Activated naive CD4-positive, alpha-beta T cell treated with anti-CD3 and anti-CD28 coated beads for 36 hours (primary cell): ENCODE data around the gene GPR157. TPM values are rescaled to one million over a fixed set of nuclear protein-coding genes. Genes with fewer than 3 reads are reported as not detected.

Experiments used
- CTCF ChIA-PET: fragments of 350-600 bp; sonication (Branson Sonifier 250); formaldehyde crosslinking; loops from one replicate; lab custom pipeline; 2021; ENCODE audit warnings: antibody characterized with exemption; lab: Charles Lee
- DNase-seq: peaks from one replicate; pipeline ENCODE4 v3.0.0-alpha.2; 2020
- H3K27ac Mint-ChIP-seq: one replicate; pipeline ENCODE4 v1.8.0; 2021; ENCODE audit warnings: mild to moderate bottlenecking, mixed read lengths
- H3K27me3 Mint-ChIP-seq: one replicate; pipeline ENCODE4 v1.8.0; 2021; ENCODE audit warnings: low read depth, mixed read lengths
- H3K36me3 Mint-ChIP-seq: one replicate; pipeline ENCODE4 v1.8.0; 2021; ENCODE audit warnings: low read depth, mixed read lengths
- H3K4me1 Mint-ChIP-seq: one replicate; pipeline ENCODE4 v1.8.0; 2021; ENCODE audit warnings: low read depth, mixed read lengths
- H3K4me3 Mint-ChIP-seq: one replicate; pipeline ENCODE4 v1.8.0; 2021; ENCODE audit warnings: mild to moderate bottlenecking, moderate library complexity, mixed read lengths
- H3K9me3 Mint-ChIP-seq: one replicate; pipeline ENCODE4 v1.8.0; 2021; ENCODE audit warnings: mixed read lengths
- intact Hi-C: fragments of 100-400 bp; cut with micrococcal nuclease; formaldehyde crosslinking; loops from one replicate; pipeline ENCODE4 v1.15.1; 2023
- total RNA-seq, 2 experiments: library from RNA; stranded (reverse); gene quantifications; one replicate each; pipeline ENCODE4 v1.2.3, GENCODE V29; 2021

The GPR157 gene, protein sequence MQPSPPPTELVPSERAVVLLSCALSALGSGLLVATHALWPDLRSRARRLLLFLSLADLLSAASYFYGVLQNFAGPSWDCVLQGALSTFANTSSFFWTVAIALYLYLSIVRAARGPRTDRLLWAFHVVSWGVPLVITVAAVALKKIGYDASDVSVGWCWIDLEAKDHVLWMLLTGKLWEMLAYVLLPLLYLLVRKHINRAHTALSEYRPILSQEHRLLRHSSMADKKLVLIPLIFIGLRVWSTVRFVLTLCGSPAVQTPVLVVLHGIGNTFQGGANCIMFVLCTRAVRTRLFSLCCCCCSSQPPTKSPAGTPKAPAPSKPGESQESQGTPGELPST
- total RNA-seq = 1 to 10 TPM in 1 of 2 experiments, under 1 TPM in 1; 0.94 to 2.3 TPM

DNA sequence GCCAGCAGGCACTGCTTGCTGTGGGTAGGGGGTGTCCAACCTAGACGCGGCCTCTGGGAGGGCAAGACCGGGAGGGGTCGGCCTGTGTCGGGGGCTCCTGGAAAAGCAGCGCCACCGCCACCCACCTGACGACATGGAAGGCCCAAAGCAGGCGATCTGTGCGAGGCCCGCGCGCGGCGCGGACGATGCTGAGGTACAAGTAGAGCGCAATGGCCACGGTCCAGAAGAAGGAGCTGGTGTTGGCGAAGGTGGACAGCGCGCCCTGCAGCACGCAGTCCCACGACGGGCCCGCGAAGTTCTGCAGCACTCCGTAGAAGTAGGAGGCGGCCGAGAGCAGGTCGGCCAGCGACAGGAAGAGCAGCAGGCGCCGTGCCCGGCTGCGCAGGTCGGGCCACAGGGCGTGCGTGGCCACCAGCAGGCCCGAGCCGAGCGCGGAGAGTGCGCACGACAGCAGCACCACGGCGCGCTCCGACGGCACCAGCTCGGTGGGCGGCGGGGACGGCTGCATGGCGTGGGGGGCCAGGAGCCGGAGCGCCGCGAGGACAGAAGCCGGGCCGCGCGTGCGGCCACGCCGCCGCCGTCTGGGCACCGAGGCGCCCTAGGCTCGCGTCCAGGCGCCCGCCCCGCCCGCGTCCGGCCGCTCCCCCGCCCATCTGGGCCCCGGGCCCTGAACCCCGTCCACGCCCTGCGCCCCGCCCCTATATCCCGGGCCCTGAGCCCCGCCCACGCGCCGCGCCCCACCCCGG lies at the start of gene GPR157:
TSS of gene GPR157 (minus strand) at position 583 of the 746 bp plus-strand sequence. CDS start at position 508, 75 bp downstream.
- CTCF ChIA-PET = interaction anchor here (0.8 to 1.5 kb wide), 2 partner anchors 14 to 125 kb away, joined by 3 to 5 read pairs; no protein-coding TSS in a partner anchor
- H3K4me1 Mint-ChIP-seq = peaks cover 34% of the 10 kb centered on the region
- H3K9me3 Mint-ChIP-seq = no peaks in the 10 kb centered on the region
- peak; percentile 84 for DNase-seq
- no peaks in the 10 kb centered on the region for H3K27me3 Mint-ChIP-seq
- peak within 1 kb of the TSS; percentile 91 for H3K4me3 Mint-ChIP-seq
- H3K27ac Mint-ChIP-seq = no peak within 1 kb of the TSS
- intact Hi-C loops = loop anchor here (1.0 to 10.0 kb wide), 3 partner anchors 54 to 314 kb away; partner anchors contain the start of genes ENO1 and RERE
- H3K36me3 Mint-ChIP-seq = no peaks in the 10 kb centered on the region

DNA sequence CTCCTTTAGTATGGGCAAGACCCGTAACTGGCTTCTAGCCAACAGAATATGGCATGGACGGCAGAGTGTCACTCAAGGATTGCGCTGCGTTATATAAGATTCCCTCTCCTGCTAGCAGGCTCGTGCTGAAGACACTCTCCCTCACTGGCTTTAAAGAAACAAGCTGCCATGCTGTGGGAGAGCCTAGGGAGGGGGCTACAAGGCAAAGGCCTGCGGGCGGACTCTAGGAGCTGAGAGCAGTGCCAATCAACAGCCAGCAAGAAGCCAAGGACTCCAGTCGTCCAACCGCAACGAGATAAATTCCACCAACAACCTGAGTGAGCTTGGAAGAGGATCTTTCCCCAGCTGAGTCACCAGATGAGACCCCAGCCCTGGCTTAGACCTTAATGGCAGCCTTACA lies 45.9 kb upstream of the GPR157 start:
- CTCF ChIA-PET = no interaction called here
- Mint-ChIP-seq H3K4me3 (no peak overlapping the region), H3K36me3 (peaks cover 3% of the 10 kb centered on the region), H3K9me3 (no peaks in the 10 kb centered on the region), H3K27ac (no peak overlapping the region), H3K4me1 (no peaks in the 10 kb centered on the region), H3K27me3 (peaks cover 9% of the 10 kb centered on the region)
- no peak for DNase-seq
- intact Hi-C loops = no loop called here

DNA sequence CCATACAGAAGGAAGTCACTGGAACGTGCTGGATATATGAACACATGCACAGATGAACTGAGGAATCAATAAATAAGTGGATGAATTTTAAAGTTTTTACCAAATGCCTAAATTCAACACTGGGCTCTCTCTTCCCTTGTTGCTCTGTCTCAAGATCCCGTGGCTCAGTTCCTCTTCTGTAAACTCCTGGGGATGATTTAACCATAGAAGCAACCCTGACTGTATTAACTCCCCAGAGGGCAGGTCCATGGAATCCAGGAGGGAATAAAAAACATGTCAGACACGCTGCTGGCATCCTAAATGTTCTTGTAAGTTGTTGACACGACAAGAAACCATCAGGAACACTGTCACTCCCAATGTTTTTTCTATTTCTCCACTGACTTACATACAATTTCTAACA lies 45.3 kb upstream of the GPR157 start:
- H3K36me3 Mint-ChIP-seq = peaks cover 3% of the 10 kb centered on the region
- no peak overlapping the region for H3K4me3 Mint-ChIP-seq
- H3K27me3 Mint-ChIP-seq = peaks cover 9% of the 10 kb centered on the region
- DNase-seq = no peak
- H3K27ac Mint-ChIP-seq = no peak overlapping the region
- no peaks in the 10 kb centered on the region for H3K9me3 Mint-ChIP-seq
- H3K4me1 Mint-ChIP-seq = no peaks in the 10 kb centered on the region
- CTCF ChIA-PET = no interaction called here
- intact Hi-C loops = no loop called here

DNA sequence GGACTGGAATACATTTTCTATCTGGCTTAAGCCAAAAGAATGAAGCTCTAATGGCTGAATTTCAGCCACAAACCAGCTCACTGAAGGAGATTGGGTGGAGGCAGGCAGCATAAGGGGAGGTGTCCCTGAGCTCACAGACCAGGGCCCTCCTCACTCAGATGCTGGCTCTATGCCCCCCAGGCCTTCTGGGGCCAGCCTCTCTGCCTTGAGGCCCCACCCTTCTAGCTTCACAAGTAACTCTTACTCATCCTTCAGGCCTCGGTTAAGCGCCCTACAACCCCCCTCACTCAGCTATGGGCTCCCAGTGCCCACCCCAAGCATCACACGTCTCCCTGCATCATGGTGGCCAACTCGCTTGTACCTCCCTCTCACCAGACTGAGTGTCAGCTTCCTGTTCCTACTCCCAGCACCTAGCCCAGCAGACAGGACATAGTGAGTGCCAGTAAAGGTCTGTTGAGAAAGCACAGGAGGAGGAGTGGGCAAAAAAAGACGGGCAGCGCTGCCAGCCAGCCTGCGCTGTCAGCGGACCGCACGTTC lies 40.8 kb upstream of the GPR157 start:
- DNase-seq = no peak
- H3K9me3 Mint-ChIP-seq = no peaks in the 10 kb centered on the region
- intact Hi-C loops = no loop called here
- no peak overlapping the region for H3K27ac Mint-ChIP-seq
- no peak overlapping the region for H3K4me3 Mint-ChIP-seq
- no peaks in the 10 kb centered on the region for H3K27me3 Mint-ChIP-seq
- H3K4me1 Mint-ChIP-seq = peaks cover 3% of the 10 kb centered on the region
- CTCF ChIA-PET = interaction anchor here (0.9 kb wide), 1 partner anchor 10 kb away, joined by 4 read pairs; no protein-coding TSS in a partner anchor
- no peaks in the 10 kb centered on the region for H3K36me3 Mint-ChIP-seq

DNA sequence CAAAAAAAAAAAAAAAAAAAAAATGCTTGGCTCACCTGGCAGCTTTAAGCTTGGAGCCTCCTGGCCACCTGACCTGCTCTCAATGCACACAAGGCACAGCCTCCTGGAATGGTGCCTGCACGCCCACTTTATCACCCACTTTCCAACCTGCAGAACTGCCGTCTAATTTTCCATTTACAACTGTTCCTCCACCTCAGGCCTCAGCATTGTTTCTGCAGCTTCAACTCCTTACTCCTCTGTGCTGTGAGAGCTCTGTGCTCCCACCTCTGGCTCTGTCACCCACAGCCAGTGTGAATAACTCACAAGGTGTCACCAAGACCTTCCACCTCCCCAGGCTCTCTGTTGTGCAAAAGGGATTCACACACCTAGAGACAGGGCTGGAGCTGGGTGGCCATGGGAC lies 38.7 kb upstream of the GPR157 start:
- H3K27ac Mint-ChIP-seq = no peak overlapping the region
- DNase-seq = no peak
- peaks cover 14% of the 10 kb centered on the region for H3K4me1 Mint-ChIP-seq
- CTCF ChIA-PET = interaction anchor here (0.7 kb wide), 1 partner anchor 57 kb away, joined by 3 read pairs; no protein-coding TSS in a partner anchor
- no peaks in the 10 kb centered on the region for H3K27me3 Mint-ChIP-seq
- no peaks in the 10 kb centered on the region for H3K9me3 Mint-ChIP-seq
- intact Hi-C loops = no loop called here
- no peaks in the 10 kb centered on the region for H3K36me3 Mint-ChIP-seq
- no peak overlapping the region for H3K4me3 Mint-ChIP-seq

DNA sequence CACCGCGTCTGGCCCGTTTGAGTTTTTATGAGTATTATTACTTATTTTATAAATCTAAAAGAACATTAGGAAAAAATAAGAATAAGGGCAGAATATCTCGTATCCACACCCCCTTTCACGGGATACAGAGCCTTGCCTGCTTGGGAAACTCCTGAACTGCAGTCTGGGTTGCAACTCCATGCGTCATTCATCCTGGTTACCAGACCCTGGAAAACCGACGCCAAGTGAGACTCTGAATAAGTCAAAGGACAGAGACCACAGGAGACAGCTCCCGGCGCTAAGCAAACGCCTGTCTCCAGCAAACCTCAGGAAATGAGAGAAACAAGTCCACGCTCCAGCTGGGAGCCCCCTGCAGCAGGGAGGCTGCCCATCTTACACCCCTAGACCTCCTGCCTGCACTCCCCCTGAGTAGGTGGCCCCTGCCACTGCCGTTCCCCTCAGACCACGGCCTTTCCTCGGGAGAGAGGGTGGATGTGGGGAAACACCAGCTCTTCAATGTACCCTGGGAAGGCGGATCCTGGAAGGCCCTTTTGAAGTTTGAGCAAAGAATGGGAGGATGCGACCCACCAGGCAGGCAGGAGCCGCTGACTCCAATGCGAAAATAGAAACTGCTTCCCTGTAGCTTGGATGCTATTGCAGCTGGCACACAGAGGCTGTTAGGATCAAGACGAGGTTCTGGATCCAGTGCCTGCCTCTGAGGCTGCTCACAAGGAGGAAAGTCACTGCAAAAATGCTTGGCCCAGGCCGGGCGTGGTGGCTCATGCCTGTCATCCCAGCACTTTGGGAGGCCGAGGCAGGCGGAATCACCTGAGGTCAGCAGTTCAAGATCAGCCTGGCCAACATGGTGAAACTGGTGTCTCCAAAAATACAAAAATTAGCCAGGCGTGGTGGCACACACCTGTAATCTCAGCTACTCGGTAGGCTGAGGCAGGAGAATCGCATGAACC lies 37.7 kb upstream of the GPR157 start:
- H3K4me3 Mint-ChIP-seq = no peak overlapping the region
- H3K27me3 Mint-ChIP-seq = no peaks in the 10 kb centered on the region
- peaks cover 14% of the 10 kb centered on the region for H3K4me1 Mint-ChIP-seq
- H3K36me3 Mint-ChIP-seq = no peaks in the 10 kb centered on the region
- intact Hi-C loops = no loop called here
- CTCF ChIA-PET = no interaction called here
- H3K9me3 Mint-ChIP-seq = no peaks in the 10 kb centered on the region
- no peak for DNase-seq
- no peak overlapping the region for H3K27ac Mint-ChIP-seq

DNA sequence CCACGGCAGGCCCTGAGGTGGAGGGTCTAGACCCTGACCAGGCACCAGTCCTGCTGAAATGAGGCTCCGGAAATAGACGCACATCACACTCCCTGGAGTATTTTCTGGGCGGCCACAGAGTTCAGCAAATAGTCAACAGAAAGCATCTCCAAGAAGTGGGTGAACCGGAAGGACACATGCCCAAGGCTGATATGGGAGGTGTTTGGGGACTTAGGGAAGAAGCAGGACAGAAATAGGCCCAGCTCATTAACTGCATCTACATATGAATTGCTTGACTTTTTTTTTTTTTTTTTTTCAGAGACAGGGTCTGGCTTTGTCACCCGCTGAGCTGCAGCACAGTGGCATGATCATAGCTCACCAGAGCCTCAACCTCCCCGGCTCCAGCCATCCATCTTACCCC lies 36.5 kb upstream of the GPR157 start:
- peaks cover 14% of the 10 kb centered on the region for H3K4me1 Mint-ChIP-seq
- intact Hi-C loops = no loop called here
- H3K27me3 Mint-ChIP-seq = no peaks in the 10 kb centered on the region
- CTCF ChIA-PET = interaction anchor here (0.6 kb wide), 2 partner anchors 23 to 319 kb away, joined by 3 read pairs; no protein-coding TSS in a partner anchor
- no peak overlapping the region for H3K4me3 Mint-ChIP-seq
- H3K27ac Mint-ChIP-seq = no peak overlapping the region
- no peaks in the 10 kb centered on the region for H3K9me3 Mint-ChIP-seq
- DNase-seq = no peak
- H3K36me3 Mint-ChIP-seq = no peaks in the 10 kb centered on the region

DNA sequence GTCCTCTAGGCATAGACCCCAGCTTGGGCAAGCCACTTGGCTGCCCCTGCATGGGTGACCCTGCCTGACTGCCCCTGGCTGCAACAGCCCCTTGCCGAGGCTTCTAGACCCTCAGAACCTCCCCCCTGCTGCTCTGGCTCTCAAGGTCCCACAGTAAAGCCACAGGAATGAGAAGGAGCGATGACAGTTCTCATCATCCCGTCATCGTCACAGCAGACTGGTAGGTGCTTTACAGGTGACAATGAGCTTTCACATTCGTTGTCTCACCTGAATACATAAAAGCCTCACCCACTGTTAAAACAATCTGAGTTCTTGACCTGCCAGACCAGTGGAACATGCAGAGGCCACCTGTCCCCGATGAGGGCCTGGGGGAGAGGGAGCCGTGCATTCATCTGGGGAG lies 36.0 kb upstream of the GPR157 start:
- no peaks in the 10 kb centered on the region for H3K9me3 Mint-ChIP-seq
- intact Hi-C loops = no loop called here
- no peak overlapping the region for H3K4me3 Mint-ChIP-seq
- H3K27ac Mint-ChIP-seq = no peak overlapping the region
- H3K36me3 Mint-ChIP-seq = no peaks in the 10 kb centered on the region
- peaks cover 14% of the 10 kb centered on the region for H3K4me1 Mint-ChIP-seq
- H3K27me3 Mint-ChIP-seq = no peaks in the 10 kb centered on the region
- DNase-seq = no peak
- CTCF ChIA-PET = interaction anchor here (0.6 kb wide), 1 partner anchor 23 kb away, joined by 3 read pairs; no protein-coding TSS in a partner anchor

DNA sequence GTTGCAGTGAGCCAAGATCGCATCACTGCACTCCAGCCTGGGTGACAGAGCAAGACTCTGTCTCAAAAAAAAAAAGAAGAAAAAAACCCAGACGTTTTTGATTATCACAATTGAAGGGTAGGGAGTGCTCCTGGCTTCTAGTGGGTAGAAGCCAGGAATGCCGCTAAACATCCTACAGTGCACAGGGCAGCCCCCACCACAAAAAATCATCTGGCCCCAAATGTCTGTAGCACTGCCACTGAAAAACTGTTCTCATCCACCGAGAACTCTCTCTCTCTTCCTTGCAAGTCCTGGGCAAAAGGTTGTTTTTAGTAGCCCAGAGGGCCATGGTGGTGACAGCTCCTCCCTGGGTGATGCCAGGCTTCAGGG lies 35.6 kb upstream of the GPR157 start:
- no peak overlapping the region for H3K4me3 Mint-ChIP-seq
- H3K36me3 Mint-ChIP-seq = no peaks in the 10 kb centered on the region
- no peak overlapping the region for H3K27ac Mint-ChIP-seq
- peaks cover 14% of the 10 kb centered on the region for H3K4me1 Mint-ChIP-seq
- intact Hi-C loops = no loop called here
- H3K9me3 Mint-ChIP-seq = no peaks in the 10 kb centered on the region
- no peaks in the 10 kb centered on the region for H3K27me3 Mint-ChIP-seq
- DNase-seq = no peak
- CTCF ChIA-PET = interaction anchor here (0.6 kb wide), 1 partner anchor 32 kb away, joined by 3 read pairs; no protein-coding TSS in a partner anchor

DNA sequence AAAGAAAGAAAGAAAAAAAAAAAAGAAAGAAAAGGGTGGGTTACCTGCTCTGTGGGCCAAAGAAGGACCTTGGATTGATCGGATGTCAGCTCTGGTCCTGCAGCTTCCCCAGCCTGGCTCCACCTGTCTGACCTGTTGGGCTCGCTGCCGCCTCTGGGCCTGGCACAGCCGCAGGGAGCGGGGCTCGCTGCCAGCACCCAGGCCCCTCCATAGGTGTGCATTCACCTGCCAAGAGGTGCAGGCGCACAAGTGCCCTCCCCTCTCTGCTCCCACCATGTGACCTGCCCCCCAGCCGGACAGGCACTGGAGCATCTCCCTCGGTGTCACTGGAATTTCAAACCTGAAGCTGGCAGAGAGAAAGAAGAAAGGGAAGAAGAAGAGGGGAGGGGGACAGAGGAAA lies 33.1 kb upstream of the GPR157 start:
- H3K4me1 Mint-ChIP-seq = peaks cover 14% of the 10 kb centered on the region
- CTCF ChIA-PET = no interaction called here
- H3K27me3 Mint-ChIP-seq = no peaks in the 10 kb centered on the region
- DNase-seq = no peak
- intact Hi-C loops = no loop called here
- no peaks in the 10 kb centered on the region for H3K36me3 Mint-ChIP-seq
- H3K4me3 Mint-ChIP-seq = no peak overlapping the region
- H3K27ac Mint-ChIP-seq = no peak overlapping the region
- no peaks in the 10 kb centered on the region for H3K9me3 Mint-ChIP-seq

DNA sequence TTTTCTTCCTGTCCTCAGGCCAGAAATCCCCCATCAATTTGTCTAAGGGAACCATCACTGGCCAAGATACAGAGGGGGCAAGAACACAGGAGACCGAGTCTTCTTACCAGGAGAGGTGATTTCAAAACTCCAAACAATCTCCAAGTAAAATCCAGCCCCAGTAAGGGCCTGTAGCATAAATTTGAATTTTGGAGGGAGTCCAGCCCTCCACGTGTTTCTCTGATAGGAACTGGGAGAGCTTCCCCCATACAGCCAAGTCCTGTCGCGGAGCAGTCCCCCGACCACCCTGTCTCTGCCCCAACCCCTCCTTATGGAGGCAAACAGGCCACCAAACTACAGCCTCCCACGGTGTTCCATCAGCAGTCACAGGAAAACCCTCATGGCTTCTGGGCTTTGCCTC lies 32.4 kb upstream of the GPR157 start:
- Mint-ChIP-seq H3K27ac (no peak overlapping the region), H3K27me3 (no peaks in the 10 kb centered on the region), H3K4me1 (peaks cover 14% of the 10 kb centered on the region), H3K4me3 (no peak overlapping the region), H3K36me3 (no peaks in the 10 kb centered on the region), H3K9me3 (no peaks in the 10 kb centered on the region)
- CTCF ChIA-PET = no interaction called here
- intact Hi-C loops = no loop called here
- no peak for DNase-seq
